HCT116 (cell line): ENCODE results near the gene EEF1E1. TPM values are rescaled to one million over a fixed set of nuclear protein-coding genes. Genes with fewer than 3 reads are reported as not detected.

ENCODE experiments used
- ATAC-seq: fragments of 200-7000 bp; cut with Tn5 transposase; 2 replicates; pipeline ENCODE4 v1.9.1; 2020; ENCODE audit warnings: mild to moderate bottlenecking, moderate library complexity
- BruUV-seq: library from RNA; stranded (reverse); fragments of 400-500 nt; replicated peaks from 2 replicates; lab custom pipeline; 2021; lab: Mats Ljungman, UMichigan
- CTCF ChIA-PET: fragments of 300-600 bp; sonication (Branson Sonifier 250); formaldehyde crosslinking; loops from one replicate; lab custom pipeline; 2021; ENCODE audit warnings: antibody characterized with exemption; lab: Charles Lee
- POLR2A ChIA-PET: fragments of 300-600, 350-600 bp; sonication (Branson Sonifier 250); formaldehyde crosslinking; loops from one replicate; lab custom pipeline; 2021; ENCODE audit warnings: antibody characterized with exemption; lab: Charles Lee
- RAD21 ChIA-PET, 2 experiments: fragments of 300-600 bp; sonication (Branson Sonifier 250); formaldehyde crosslinking; loops; one replicate each; lab custom pipeline; 2023; ENCODE audit warnings: low total read pairs in 2 of 2; ENCODE audit not compliant: uncharacterized antibody in 2 of 2, unreplicated experiment in 2 of 2, low non-redundant PET in 1 of 2; lab: Charles Lee
- DNase-seq: peaks from one replicate; pipeline ENCODE4 v3.0.0-alpha.2; 2010; ENCODE audit warnings: low read depth, low spot score
- H2AFZ ChIP-seq: fragments of 200-600 bp; shearing (Covaris generic), sonication (generic); 2 replicates; pipeline ENCODE4 v1.6.1; 2017; ENCODE audit warnings: low read depth, mixed run types, mixed read lengths, antibody characterized with exemption, low read length; ENCODE audit not compliant: poor library complexity, severe bottlenecking
- H3K27ac ChIP-seq: 2 replicates; pipeline ENCODE4 v1.5.1; 2012; ENCODE audit warnings: low read depth, low read length
- H3K27me3 ChIP-seq: fragments of 200-600 bp; sonication (generic); 2 replicates; pipeline ENCODE4 v1.6.1; 2016; ENCODE audit warnings: mixed run types, low read length, mixed read lengths; ENCODE audit not compliant: insufficient read depth
- H3K36me3 ChIP-seq, 2 experiments: fragments of 200-500 bp in 1 of 2; fragments of 200-600 bp in 1 of 2; sonication (Bioruptor generic) in 1 of 2; sonication (generic) in 1 of 2; 2 replicates each; pipeline versions ENCODE4 v1.5.1 to v1.6.1; 2014 to 2016; ENCODE audit warnings: low read length in 2 of 2, inconsistent platforms in 1 of 2, mixed read lengths in 1 of 2, mixed run types in 1 of 2; ENCODE audit not compliant: insufficient read depth in 2 of 2, control insufficient read depth in 1 of 2
- H3K4me1 ChIP-seq, 2 experiments: fragments of 200-600 bp in 1 of 2; sonication (generic) in 1 of 2; 2 replicates each; pipeline versions ENCODE4 v1.5.1 to v1.6.1; 2012 to 2017; ENCODE audit warnings: low read length in 2 of 2, inconsistent platforms in 1 of 2, mild to moderate bottlenecking in 1 of 2, mixed read lengths in 1 of 2, mixed run types in 1 of 2, moderate library complexity in 1 of 2; ENCODE audit not compliant: insufficient read depth in 2 of 2, control insufficient read depth in 1 of 2
- H3K4me2 ChIP-seq: fragments of 200-600 bp; sonication (generic); 2 replicates; pipeline ENCODE4 v1.6.1; 2017; ENCODE audit warnings: mixed run types, low read length, mixed read lengths
- H3K4me3 ChIP-seq, 2 experiments: fragments of 200-600 bp in 1 of 2; sonication (generic) in 1 of 2; replicated peaks in 1 of 2; 2 replicates each; pipeline ENCODE4 v1.5.1; 2011 to 2016; ENCODE audit warnings: low read length in 2 of 2, control low read depth in 1 of 2, low read depth in 1 of 2, mild to moderate bottlenecking in 1 of 2, mixed read lengths in 1 of 2, mixed run types in 1 of 2
- H3K79me2 ChIP-seq: fragments of 200-600 bp; sonication (generic); 2 replicates; pipeline ENCODE4 v1.6.1; 2017; ENCODE audit warnings: mild to moderate bottlenecking, mixed run types, low read length, moderate library complexity, mixed read lengths; ENCODE audit not compliant: insufficient read depth
- H3K9ac ChIP-seq: fragments of 200-600 bp; sonication (generic); 2 replicates; pipeline ENCODE4 v1.6.1; 2016; ENCODE audit warnings: low read length, mixed read lengths
- H3K9me2 ChIP-seq: fragments of 200-600 bp; sonication (generic), shearing (Covaris generic); 2 replicates; pipeline ENCODE4 v1.6.1; 2017; ENCODE audit warnings: mixed run types, mild to moderate bottlenecking, moderate library complexity; ENCODE audit not compliant: insufficient read depth
- H3K9me3 ChIP-seq, 2 experiments: fragments of 200-500 bp in 1 of 2; fragments of 200-600 bp in 1 of 2; sonication (Bioruptor generic) in 1 of 2; sonication (generic) in 1 of 2; 2 replicates each; pipeline ENCODE4 v1.6.1; 2014 to 2017; ENCODE audit warnings: low read length in 2 of 2, mixed read lengths in 2 of 2, inconsistent platforms in 1 of 2, low read depth in 1 of 2, mild to moderate bottlenecking in 1 of 2, mixed run types in 1 of 2, moderate library complexity in 1 of 2; ENCODE audit not compliant: control insufficient read depth in 1 of 2, insufficient read depth in 1 of 2
- H4K20me1 ChIP-seq: fragments of 200-600 bp; sonication (generic), shearing (Covaris generic); 2 replicates; pipeline ENCODE4 v1.6.1; 2017; ENCODE audit warnings: mixed run types, mild to moderate bottlenecking, moderate library complexity; ENCODE audit not compliant: insufficient read depth
- CBX3 ChIP-seq: IDR thresholded peaks from 2 replicates; pipeline ENCODE4 v1.6.1; 2012; ENCODE audit warnings: low read depth
- EGR1 ChIP-seq: IDR thresholded peaks from 2 replicates; pipeline ENCODE4 v1.6.1; 2012; ENCODE audit warnings: low read depth
- EZH2phosphoT487 ChIP-seq: fragments of 200-600 bp; IDR thresholded peaks from 2 replicates; pipeline ENCODE4 v1.6.1; 2018; ENCODE audit warnings: antibody characterized with exemption, borderline replicate concordance
- POLR2AphosphoS5 ChIP-seq: IDR thresholded peaks from 2 replicates; pipeline ENCODE4 v1.6.1; 2011; ENCODE audit warnings: mild to moderate bottlenecking, low read depth, low read length, moderate library complexity
- RAD21 ChIP-seq: IDR thresholded peaks from 2 replicates; pipeline ENCODE4 v1.6.1; 2012; ENCODE audit warnings: low read depth, mild to moderate bottlenecking
- REST ChIP-seq: IDR thresholded peaks from 2 replicates; pipeline ENCODE4 v1.6.1; 2012; ENCODE audit warnings: low read depth
- SIN3A ChIP-seq: IDR thresholded peaks from 2 replicates; pipeline ENCODE4 v1.6.1; 2012; ENCODE audit warnings: low read depth
- TCF7L2 ChIP-seq: IDR thresholded peaks from 2 replicates; pipeline ENCODE4 v1.7.0; 2011; ENCODE audit warnings: borderline replicate concordance, inconsistent platforms; ENCODE audit not compliant: insufficient read depth, insufficient read length; ENCODE audit errors: extremely low read depth
- YY1 ChIP-seq: IDR thresholded peaks from 2 replicates; pipeline ENCODE4 v1.6.1; 2011; ENCODE audit warnings: low read length, low read depth, moderate library complexity, mild to moderate bottlenecking; ENCODE audit not compliant: insufficient replicate concordance; ENCODE audit errors: extremely low read depth
- ZBTB33 ChIP-seq: IDR thresholded peaks from 2 replicates; pipeline ENCODE4 v1.6.1; 2011; ENCODE audit warnings: mild to moderate bottlenecking, low read length, moderate library complexity; ENCODE audit not compliant: insufficient replicate concordance; ENCODE audit errors: extremely low read depth
- ZFX ChIP-seq: fragments of 450-650 bp; IDR thresholded peaks from 2 replicates; pipeline ENCODE4 v1.6.1; 2017
- ZNF274 ChIP-seq: fragments of 200-500 bp; sonication (Bioruptor generic); IDR thresholded peaks from 2 replicates; pipeline ENCODE4 v1.6.1; 2014; ENCODE audit warnings: mild to moderate bottlenecking, low read depth, low read length, inconsistent platforms
- intact Hi-C: fragments of 100-400 bp; cut with micrococcal nuclease; formaldehyde crosslinking; loops from 2 replicates; pipeline ENCODE4 v1.10.0; 2022
- total RNA-seq: library from RNA; stranded (reverse); gene quantifications from one replicate; pipeline ENCODE4 v1.2.1, GENCODE V29; 2021; ENCODE audit not compliant: unreplicated experiment

Gene EEF1E1
- total RNA-seq, 1 experiment from 2014 or later = 69.7 TPM

GRCh38 chr6:8130399-8130798, 28.1 kb upstream of the EEF1E1 start:
- Histone ChIP-seq H3K9me2 (no peaks in the 10 kb centered on the region), H3K27ac (no peak overlapping the region), H4K20me1 (no peaks in the 10 kb centered on the region), H3K9me3 (no peaks in the 10 kb centered on the region), H3K36me3 (no peaks in the 10 kb centered on the region), H3K4me2 (no peak overlapping the region), H3K9ac (no peak overlapping the region), H2AFZ (peak overlapping the region; percentile 66), H3K27me3 (0 out of 2 replicates have a peak, but pooled peaks cover 5% of the 10 kb centered on the region), H3K79me2 (no peaks in the 10 kb centered on the region), H3K4me1 (peaks cover 0 to 2% of the 10 kb centered on the region in 2 experiments; a peak in 1 of 4 replicates), H3K4me3 (no peak overlapping the region)
- ChIA-PET CTCF (interaction anchor here (1.2 to 9.1 kb wide), 4 partner anchors 11 to 91 kb away, joined by 3 to 198 read pairs (median 6); no protein-coding TSS in a partner anchor), POLR2A (interaction anchor here (1.9 kb wide), 1 partner anchor 89 kb away, joined by 10 read pairs; no protein-coding TSS in a partner anchor), RAD21 (interaction anchor here (1.7 to 4.2 kb wide), 2 partner anchors 89 kb away, joined by 19 to 37 read pairs; no protein-coding TSS in a partner anchor)
- no peak for DNase-seq
- ATAC-seq = no peak
- BruUV-seq = no TSS peak
- intact Hi-C loops = loop anchor here (10.0 kb wide), 1 partner anchor 854 kb away; no protein-coding TSS in a partner anchor
- TF ChIP-seq EZH2phosphoT487 (no peak), ZNF274 (no peak), TCF7L2 (no peak), ZBTB33 (no peak), EGR1 (no peak), POLR2AphosphoS5 (no peak), YY1 (no peak), REST (no peak), RAD21 (no peak), CBX3 (no peak), ZFX (no peak), SIN3A (no peak)
